IPS-15b (cell line): ENCODE measurements around the gene DAD1.

Experiments used
- H3K27me3 ChIP-seq: one replicate; pipeline ENCODE4 v1.6.1; 2013; ENCODE audit warnings: low read length; ENCODE audit not compliant: control insufficient read depth, insufficient read depth
- H3K36me3 ChIP-seq: one replicate; pipeline ENCODE4 v1.6.1; 2013; ENCODE audit warnings: low read length; ENCODE audit not compliant: control insufficient read depth, insufficient read depth
- H3K4me1 ChIP-seq: one replicate; pipeline ENCODE4 v1.6.1; 2013; ENCODE audit warnings: mild to moderate bottlenecking, low read length; ENCODE audit not compliant: control insufficient read depth, insufficient read depth
- H3K4me3 ChIP-seq: one replicate; pipeline ENCODE4 v1.5.1; 2013; ENCODE audit warnings: low read depth, low read length
- H3K9ac ChIP-seq: one replicate; pipeline ENCODE4 v1.6.1; 2013; ENCODE audit warnings: low read depth, mild to moderate bottlenecking, low read length
- H3K9me3 ChIP-seq: one replicate; pipeline ENCODE4 v1.6.1; 2013; ENCODE audit warnings: mild to moderate bottlenecking, low read length; ENCODE audit not compliant: control insufficient read depth, insufficient read depth

DAD1 gene

GRCh38 chr14:22531451-22532344, 57.3 kb downstream of the DAD1 start:
- H3K36me3 ChIP-seq, result no peaks in the 10 kb centered on the region
- no peak overlapping the region for H3K9ac ChIP-seq
- no peak overlapping the region for H3K4me3 ChIP-seq
- H3K27me3 ChIP-seq, result no peaks in the 10 kb centered on the region
- H3K9me3 ChIP-seq, result no peaks in the 10 kb centered on the region
- H3K4me1 ChIP-seq, result no peaks in the 10 kb centered on the region

- H3K4me3 ChIP-seq, result no peak overlapping the region
- H3K27me3 ChIP-seq, result no peaks in the 10 kb centered on the region
- H3K36me3 ChIP-seq, result no peaks in the 10 kb centered on the region
- no peaks in the 10 kb centered on the region for H3K4me1 ChIP-seq
- H3K9ac ChIP-seq, result no peak overlapping the region
- H3K9me3 ChIP-seq, result no peaks in the 10 kb centered on the region
Observed at GRCh38 chr14:22530127-22530526, 58.9 kb downstream of the DAD1 start.

GRCh38 chr14:22526744-22527143, 62.3 kb downstream of the DAD1 start:
- H3K9ac ChIP-seq, result no peak overlapping the region
- H3K4me3 ChIP-seq, result no peak overlapping the region
- H3K4me1 ChIP-seq, result no peaks in the 10 kb centered on the region
- H3K9me3 ChIP-seq, result no peaks in the 10 kb centered on the region
- no peaks in the 10 kb centered on the region for H3K36me3 ChIP-seq
- H3K27me3 ChIP-seq, result no peaks in the 10 kb centered on the region

GRCh38 chr14:22526218-22526617, 62.8 kb downstream of the DAD1 start:
- Histone ChIP-seq H3K9ac (no peak overlapping the region), H3K4me3 (no peak overlapping the region), H3K36me3 (no peaks in the 10 kb centered on the region), H3K9me3 (no peaks in the 10 kb centered on the region), H3K27me3 (no peaks in the 10 kb centered on the region), H3K4me1 (no peaks in the 10 kb centered on the region)

- no peak overlapping the region for H3K4me3 ChIP-seq
- H3K36me3 ChIP-seq, result no peaks in the 10 kb centered on the region
Observed at GRCh38 chr14:22524784-22525161, 64.3 kb downstream of the DAD1 start.

GRCh38 chr14:22524115-22524783, 64.8 kb downstream of the DAD1 start:
- Histone ChIP-seq H3K9ac (no peak overlapping the region), H3K4me1 (no peaks in the 10 kb centered on the region), H3K36me3 (no peaks in the 10 kb centered on the region)

More at GRCh38 chr14:22524784-22525161, 64.3 kb downstream of the DAD1 start:
- no peaks in the 10 kb centered on the region for H3K4me1 ChIP-seq
- no peaks in the 10 kb centered on the region for H3K27me3 ChIP-seq
- H3K9ac ChIP-seq, result no peak overlapping the region
- no peaks in the 10 kb centered on the region for H3K9me3 ChIP-seq

GRCh38 chr14:22523283-22523682, 65.7 kb downstream of the DAD1 start:
- Histone ChIP-seq H3K4me1 (no peaks in the 10 kb centered on the region), H3K9me3 (no peaks in the 10 kb centered on the region), H3K9ac (no peak overlapping the region), H3K4me3 (no peak overlapping the region), H3K27me3 (no peaks in the 10 kb centered on the region), H3K36me3 (no peaks in the 10 kb centered on the region)

More at GRCh38 chr14:22524115-22524783, 64.8 kb downstream of the DAD1 start:
- Histone ChIP-seq H3K27me3 (no peaks in the 10 kb centered on the region), H3K9me3 (no peaks in the 10 kb centered on the region), H3K4me3 (no peak overlapping the region)

GRCh38 chr14:22522466-22522957, 66.5 kb downstream of the DAD1 start:
- no peaks in the 10 kb centered on the region for H3K4me1 ChIP-seq
- no peak overlapping the region for H3K4me3 ChIP-seq
- no peaks in the 10 kb centered on the region for H3K36me3 ChIP-seq
- H3K9ac ChIP-seq, result no peak overlapping the region
- no peaks in the 10 kb centered on the region for H3K27me3 ChIP-seq
- no peaks in the 10 kb centered on the region for H3K9me3 ChIP-seq

GRCh38 chr14:22521449-22522239, 67.4 kb downstream of the DAD1 start:
- Histone ChIP-seq H3K4me1 (no peaks in the 10 kb centered on the region), H3K27me3 (no peaks in the 10 kb centered on the region), H3K9me3 (no peaks in the 10 kb centered on the region)

GRCh38 chr14:22520796-22521195, 68.2 kb downstream of the DAD1 start:
- Histone ChIP-seq H3K4me1 (no peaks in the 10 kb centered on the region), H3K9me3 (no peaks in the 10 kb centered on the region), H3K27me3 (no peaks in the 10 kb centered on the region), H3K9ac (no peak overlapping the region), H3K36me3 (no peaks in the 10 kb centered on the region), H3K4me3 (no peak overlapping the region)

More at GRCh38 chr14:22521449-22522239, 67.4 kb downstream of the DAD1 start:
- Histone ChIP-seq H3K9ac (no peak overlapping the region), H3K4me3 (no peak overlapping the region), H3K36me3 (no peaks in the 10 kb centered on the region)

GRCh38 chr14:22519877-22520685, 68.9 kb downstream of the DAD1 start:
- Histone ChIP-seq H3K9me3 (no peaks in the 10 kb centered on the region), H3K4me1 (no peaks in the 10 kb centered on the region), H3K9ac (no peak overlapping the region), H3K4me3 (no peak overlapping the region), H3K36me3 (no peaks in the 10 kb centered on the region), H3K27me3 (no peaks in the 10 kb centered on the region)
